NCI-H1092 treated with DMSO at 0.1 percent for 48 hours (cell line): ENCODE measurements around the gene LRMDA.
"Not testable (repeated sequence)": the region's sequence is repeated elsewhere in the genome, so short reads cannot be mapped to it uniquely, and the experiment has no call there.

Experiments used
- DNase-seq: peaks from one replicate; lab custom pipeline; 2025; lab: John Stamatoyannopoulos, UW

Gene LRMDA

GRCh38 chr10:75746356-75746755, 314.9 kb downstream of the LRMDA start:
- no peak for DNase-seq

- DNase-seq: not testable (repeated sequence)
Observed at GRCh38 chr10:75750093-75750875, 318.9 kb downstream of the LRMDA start.

GRCh38 chr10:75751232-75751631, 319.8 kb downstream of the LRMDA start:
- no peak for DNase-seq

GRCh38 chr10:75753621-75754020, 322.2 kb downstream of the LRMDA start:
- no peak for DNase-seq

- no peak for DNase-seq
Observed at GRCh38 chr10:75754096-75754831, 322.8 kb downstream of the LRMDA start.

- no peak for DNase-seq
Observed at GRCh38 chr10:75755528-75755927, 324.1 kb downstream of the LRMDA start.

DNA sequence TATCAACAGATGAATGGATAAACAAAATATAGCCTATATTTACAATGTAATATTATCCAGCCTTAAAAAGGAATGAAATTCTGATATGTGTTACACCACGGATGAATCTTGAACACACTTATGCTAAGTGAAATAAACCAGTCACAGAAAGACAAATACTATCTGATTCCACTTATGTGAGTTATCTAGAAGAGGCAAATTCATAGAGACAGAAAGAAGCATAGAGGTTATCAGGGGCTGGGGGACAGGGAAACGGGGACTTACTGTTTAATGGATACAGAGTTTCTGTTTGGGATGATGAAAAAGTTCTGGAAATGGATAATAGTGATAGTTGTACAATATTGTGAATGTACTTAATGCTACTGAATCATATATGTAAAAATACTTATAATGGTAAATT, 329.9 kb downstream of the LRMDA start:
- no peak for DNase-seq

- no peak for DNase-seq
Observed at GRCh38 chr10:75762431-75762802, 331.0 kb downstream of the LRMDA start.

DNA sequence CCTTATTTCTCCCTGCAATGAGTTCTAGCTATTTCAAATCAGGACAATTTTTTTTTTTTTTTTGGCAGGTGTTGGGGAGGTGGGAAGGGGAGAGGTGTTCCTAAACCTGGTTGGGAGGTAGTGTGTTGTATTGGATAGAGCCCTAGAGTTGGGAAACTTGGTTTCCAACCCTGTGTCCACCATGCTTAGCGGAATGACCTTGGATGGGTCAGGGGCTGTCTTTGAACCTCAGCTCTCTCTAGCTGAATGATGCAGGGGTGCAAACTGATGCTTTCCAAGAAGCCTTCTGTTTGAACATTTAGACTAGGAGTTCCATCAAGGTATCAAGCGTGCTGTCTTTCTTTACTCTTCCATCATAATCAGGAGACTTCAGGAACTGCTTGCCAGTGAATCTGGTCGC, 332.2 kb downstream of the LRMDA start:
- DNase-seq: no peak

- no peak for DNase-seq
Observed at GRCh38 chr10:75764974-75765788, 333.8 kb downstream of the LRMDA start.

GRCh38 chr10:75765789-75766096, 334.3 kb downstream of the LRMDA start:
- no peak for DNase-seq

- DNase-seq: no peak
Observed at GRCh38 chr10:75766106-75766505, 334.7 kb downstream of the LRMDA start.

- not testable (repeated sequence) for DNase-seq
Observed at GRCh38 chr10:75766752-75767151, 335.3 kb downstream of the LRMDA start.

- DNase-seq: no peak
Observed at GRCh38 chr10:75770626-75771081, 339.2 kb downstream of the LRMDA start.

GRCh38 chr10:75771606-75772005, 340.2 kb downstream of the LRMDA start:
- no peak for DNase-seq

- no peak for DNase-seq
Observed at GRCh38 chr10:75772153-75772887, 340.9 kb downstream of the LRMDA start.

DNA sequence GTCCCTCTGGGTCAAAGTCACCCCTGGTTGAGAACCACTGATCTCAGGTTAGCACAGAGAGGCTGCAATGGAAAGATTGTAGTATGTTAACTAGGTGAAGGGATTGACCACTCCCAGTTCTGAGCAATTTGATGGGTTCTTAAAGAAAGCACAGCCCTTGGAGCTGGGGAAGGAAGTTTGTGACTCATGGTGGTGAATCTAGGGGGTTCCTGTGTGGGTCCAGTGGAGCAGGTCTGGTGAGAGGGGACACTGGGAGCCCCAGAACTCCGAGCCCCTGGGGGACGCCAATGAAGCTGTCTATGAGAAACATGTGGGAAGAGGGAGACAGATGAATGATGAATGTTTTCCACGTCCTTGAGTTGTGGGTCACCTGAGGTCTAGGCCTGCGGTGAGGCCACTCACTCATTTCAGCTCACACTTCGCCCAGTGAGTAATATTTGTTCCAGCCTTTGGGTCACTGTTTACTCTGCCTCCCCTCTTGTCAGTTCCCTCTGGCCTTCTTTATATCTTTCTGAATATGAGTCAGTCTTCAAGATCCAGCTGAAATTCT, 341.9 kb downstream of the LRMDA start:
- DNase-seq: no peak

DNA sequence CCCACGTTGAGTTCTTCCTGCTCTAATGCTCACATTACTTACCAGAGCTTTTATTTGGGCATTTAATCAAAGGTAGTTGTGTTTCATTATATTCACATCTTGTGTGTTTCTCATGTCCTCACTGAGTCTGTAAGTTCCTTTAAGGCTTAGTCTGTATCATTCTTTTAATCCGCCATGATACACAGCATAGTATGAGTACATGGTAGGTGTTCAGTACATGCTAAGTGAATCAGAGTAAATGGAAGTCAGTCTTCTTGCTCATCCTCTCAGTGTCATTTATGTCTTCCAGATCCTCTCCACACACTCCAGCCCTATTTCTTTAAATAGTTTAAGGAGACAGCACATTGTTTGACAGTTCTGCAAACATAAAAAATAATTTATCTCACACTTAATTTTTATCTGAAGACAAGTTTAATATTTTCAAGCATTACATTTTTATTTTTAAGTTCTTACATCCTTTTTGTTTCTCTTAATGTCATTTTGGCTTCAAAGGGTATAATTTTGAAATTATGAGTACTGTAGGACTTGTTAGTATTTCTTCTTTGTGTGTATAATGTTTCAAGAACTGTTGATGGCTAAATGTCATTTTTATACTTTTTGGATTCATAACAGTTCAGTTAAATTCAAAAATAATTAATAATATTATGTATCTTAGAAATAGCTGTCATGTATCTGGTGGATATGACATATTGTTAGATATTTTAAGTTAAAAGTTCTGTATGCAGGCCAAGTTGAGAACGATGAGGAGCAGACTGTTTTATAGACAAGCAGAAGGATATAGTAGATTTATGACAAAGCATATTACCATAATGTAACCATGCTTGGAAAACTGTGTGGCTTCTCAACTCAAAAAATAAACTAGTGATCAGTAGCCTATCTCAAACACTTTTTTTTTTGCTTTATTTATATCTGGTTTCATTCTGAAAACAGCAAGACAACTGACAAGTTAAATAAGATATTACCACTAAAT, 342.7 kb downstream of the LRMDA start:
- DNase-seq: no peak

DNA sequence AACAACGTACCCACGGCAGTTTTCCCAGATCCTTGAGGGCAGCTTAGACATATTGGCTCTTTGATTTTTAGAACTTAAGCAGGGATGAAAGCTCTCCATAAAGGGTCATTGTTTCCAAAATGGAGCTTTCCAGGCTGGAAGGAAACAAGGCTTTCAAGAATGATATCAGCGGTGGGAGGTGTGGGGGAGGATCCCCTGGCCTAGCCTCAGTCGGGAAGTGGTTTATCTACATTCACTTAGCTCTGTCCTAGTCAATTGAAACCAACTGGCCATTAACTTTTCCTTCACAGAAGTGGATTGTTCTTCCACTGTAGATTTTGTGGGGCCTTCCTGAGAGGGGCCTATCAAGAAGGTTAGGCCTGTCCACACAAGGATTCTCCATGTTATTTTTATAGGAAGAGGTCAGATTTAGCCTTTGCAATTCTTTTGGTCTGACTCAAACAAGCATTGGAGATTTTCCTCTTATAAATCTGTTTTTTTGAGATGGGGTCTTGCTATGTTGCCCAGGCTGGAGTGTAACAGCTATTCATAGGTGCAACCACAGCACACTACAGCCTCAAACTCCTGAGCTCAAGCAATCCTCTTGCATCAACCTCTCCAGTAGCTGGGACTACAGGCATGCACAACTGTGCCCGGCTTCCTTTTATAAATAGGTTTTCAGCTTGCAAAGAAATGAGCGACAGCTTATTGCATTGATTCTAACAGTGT, 343.5 kb downstream of the LRMDA start:
- no peak for DNase-seq
